Measurements from ENCODE around the gene ATP6V0E2. TPM values are rescaled to one million over a fixed set of nuclear protein-coding genes. Genes with fewer than 3 reads are reported as not detected.

Gene ATP6V0E2
- total RNA-seq, 1 donor from 2014 or later: 16.0 TPM

DNA sequence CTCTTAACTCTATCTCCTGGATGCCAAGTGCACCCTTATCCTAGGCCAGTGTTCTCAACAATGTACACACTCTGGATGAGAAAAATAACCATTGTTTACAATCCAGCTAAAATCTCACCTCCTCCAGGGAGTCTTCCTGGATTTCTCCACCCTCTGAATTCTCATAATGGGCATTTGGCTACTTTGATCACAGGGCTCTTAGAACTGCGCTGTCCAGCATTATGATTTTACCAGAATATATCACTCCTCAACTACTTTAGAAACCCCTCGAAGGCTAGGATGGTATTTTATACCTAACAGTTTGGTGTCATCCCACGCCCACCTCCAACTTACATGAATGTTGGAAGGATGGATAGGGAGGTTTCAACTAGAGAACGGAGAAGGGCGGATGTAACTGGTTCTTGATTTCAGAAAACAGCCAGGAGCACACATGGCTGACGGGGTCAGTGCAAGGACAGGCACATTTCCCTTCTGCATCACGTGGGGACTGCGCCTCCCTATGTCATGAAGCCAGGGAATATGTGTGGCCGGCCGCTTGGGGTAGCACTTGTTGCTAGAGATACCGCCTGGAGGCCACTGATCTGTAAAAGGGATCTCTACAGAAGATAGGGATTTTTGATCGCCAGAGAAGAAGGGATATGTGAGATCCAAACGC is 1.2 kb upstream of the ATP6V0E2 start:
- H3K4me3 Mint-ChIP-seq (ENCODE audit: unreplicated experiment): peak overlapping the region; percentile 89
- Histone ChIP-seq H3K4me3 (ENCODE audit: insufficient read depth, low read depth, low read length) (peak overlapping the region; percentile 77), H3K4me2 (ENCODE audit: low read length) (peak overlapping the region; percentile 98), H2AFZ (ENCODE audit: low read depth, low read length) (peak overlapping the region; percentile 94), H3K9ac (ENCODE audit: low read length) (peak overlapping the region; percentile 87), H4K20me1 (ENCODE audit: insufficient read depth, low read length) (no peaks in the 10 kb centered on the region), H3K9me3 (ENCODE audit: insufficient read depth, low read depth, low read length) (no peaks in the 10 kb centered on the region), H3K79me2 (ENCODE audit: insufficient read depth, low read length) (no peaks in the 10 kb centered on the region), H3K36me3 (ENCODE audit: insufficient read depth, low read length) (no peaks in the 10 kb centered on the region), H3K27ac (ENCODE audit: low read depth, low read length) (peak overlapping the region; percentile 58), H3K27me3 (ENCODE audit: insufficient read depth, low read length) (no peaks in the 10 kb centered on the region), H3K4me1 (ENCODE audit: insufficient read depth, low read length) (peaks cover 10% of the 10 kb centered on the region)
- peak overlapping the region; percentile 66 for H3K27ac Mint-ChIP-seq (ENCODE audit: unreplicated experiment)
- peaks cover 3% of the 10 kb centered on the region for H3K36me3 Mint-ChIP-seq (ENCODE audit: low read depth, unreplicated experiment)
- no peaks in the 10 kb centered on the region for H3K9me3 Mint-ChIP-seq (ENCODE audit: unreplicated experiment)
- DNase-seq (ENCODE audit: low read depth) (peak; percentile 73), FAIRE-seq (peak; percentile 20)
- H3K4me1 Mint-ChIP-seq (ENCODE audit: low read depth, unreplicated experiment): peaks cover 5% of the 10 kb centered on the region
- TF ChIP-seq EZH2 (IDR thresholded peaks at IDR 0.05; ENCODE audit: insufficient read depth, low read length) (no peak), CTCF (IDR thresholded peaks at IDR 0.05; ENCODE audit: insufficient read depth, low read depth, low read length) (peak; percentile 18)
- H3K27me3 Mint-ChIP-seq (ENCODE audit: low read depth, unreplicated experiment): no peaks in the 10 kb centered on the region

DNA sequence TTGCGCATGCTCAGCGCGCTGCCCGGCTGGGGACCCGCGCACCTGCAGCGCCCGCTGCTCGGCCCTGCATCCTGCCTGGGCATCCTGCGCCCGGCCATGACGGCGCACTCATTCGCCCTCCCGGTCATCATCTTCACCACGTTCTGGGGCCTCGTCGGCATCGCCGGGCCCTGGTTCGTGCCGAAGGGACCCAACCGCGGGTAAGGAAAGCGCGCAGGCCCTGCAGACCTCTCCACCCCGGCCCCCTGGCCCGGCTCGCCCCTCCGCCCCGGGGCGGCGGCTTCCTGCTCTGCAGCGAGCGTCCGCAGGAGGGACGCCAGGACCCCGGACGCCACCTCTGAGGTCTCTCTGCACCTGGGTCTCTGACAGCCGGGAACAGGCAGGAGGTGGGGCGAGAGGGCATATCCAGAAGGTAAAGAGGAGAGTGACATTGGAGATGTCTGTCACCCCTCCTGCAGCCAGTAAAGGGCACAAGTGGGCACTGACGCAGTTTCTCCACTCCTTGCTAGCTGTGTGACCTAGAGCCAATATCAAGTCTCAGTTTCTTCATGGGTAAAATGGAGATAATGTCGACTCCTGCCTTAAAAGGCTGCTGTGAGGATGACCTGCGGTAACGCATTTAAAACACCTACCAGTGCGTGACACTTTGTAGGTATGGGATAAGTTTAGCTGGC is 338 bp downstream of the ATP6V0E2 start:
- Mint-ChIP-seq H3K27me3 (ENCODE audit: low read depth, unreplicated experiment) (peaks cover 2% of the 10 kb centered on the region), H3K4me1 (ENCODE audit: low read depth, unreplicated experiment) (peaks cover 5% of the 10 kb centered on the region), H3K27ac (ENCODE audit: unreplicated experiment) (no peak overlapping the region), H3K36me3 (ENCODE audit: low read depth, unreplicated experiment) (peaks cover 3% of the 10 kb centered on the region), H3K9me3 (ENCODE audit: unreplicated experiment) (no peaks in the 10 kb centered on the region), H3K4me3 (ENCODE audit: unreplicated experiment) (peak overlapping the region; percentile 83)
- H3K9me3 ChIP-seq (ENCODE audit: insufficient read depth, low read depth, low read length): no peaks in the 10 kb centered on the region
- FAIRE-seq (no peak), DNase-seq (ENCODE audit: low read depth) (no peak)
- peaks cover 10% of the 10 kb centered on the region for H3K4me1 ChIP-seq (ENCODE audit: insufficient read depth, low read length)
- peak overlapping the region; percentile 77 for H3K4me3 ChIP-seq (ENCODE audit: insufficient read depth, low read depth, low read length)
- peak overlapping the region; percentile 98 for H3K4me2 ChIP-seq (ENCODE audit: low read length)
- peak overlapping the region; percentile 94 for H2AFZ ChIP-seq (ENCODE audit: low read depth, low read length)
- no peak for TF ChIP-seq EZH2 (IDR thresholded peaks at IDR 0.05; ENCODE audit: insufficient read depth, low read length)
- TF ChIP-seq CTCF (IDR thresholded peaks at IDR 0.05; ENCODE audit: insufficient read depth, low read depth, low read length): no peak
- H4K20me1 ChIP-seq (ENCODE audit: insufficient read depth, low read length): no peaks in the 10 kb centered on the region
- H3K79me2 ChIP-seq (ENCODE audit: insufficient read depth, low read length): no peaks in the 10 kb centered on the region
- H3K36me3 ChIP-seq (ENCODE audit: insufficient read depth, low read length): no peaks in the 10 kb centered on the region
- H3K27me3 ChIP-seq (ENCODE audit: insufficient read depth, low read length): no peaks in the 10 kb centered on the region
- peak overlapping the region; percentile 87 for H3K9ac ChIP-seq (ENCODE audit: low read length)
- no peak overlapping the region for H3K27ac ChIP-seq (ENCODE audit: low read depth, low read length)

DNA sequence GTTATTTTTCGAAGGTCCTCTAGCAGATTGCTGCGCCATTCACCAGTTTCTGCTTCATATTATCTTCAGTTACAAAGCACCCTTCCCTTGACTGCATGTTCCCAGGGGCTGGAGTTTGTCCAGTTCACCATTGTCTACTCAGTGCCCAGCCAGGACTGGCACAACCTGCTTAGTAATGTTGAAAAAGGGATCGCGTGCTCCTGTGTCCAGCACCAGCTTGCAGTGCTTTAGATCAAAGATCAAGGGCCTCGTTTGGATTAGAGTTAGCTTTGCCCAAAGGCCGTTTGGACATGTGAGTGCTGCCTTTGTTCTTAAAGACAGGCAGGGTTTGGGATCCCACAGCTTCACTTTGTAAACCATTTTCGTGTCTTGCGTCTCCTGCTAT is 867 bp downstream of the ATP6V0E2 start:
- Histone ChIP-seq H3K4me3 (ENCODE audit: insufficient read depth, low read depth, low read length) (no peak overlapping the region), H3K4me1 (ENCODE audit: insufficient read depth, low read length) (peaks cover 10% of the 10 kb centered on the region), H3K9ac (ENCODE audit: low read length) (no peak overlapping the region), H3K9me3 (ENCODE audit: insufficient read depth, low read depth, low read length) (no peaks in the 10 kb centered on the region), H3K36me3 (ENCODE audit: insufficient read depth, low read length) (no peaks in the 10 kb centered on the region), H3K4me2 (ENCODE audit: low read length) (peak overlapping the region; percentile 98), H4K20me1 (ENCODE audit: insufficient read depth, low read length) (no peaks in the 10 kb centered on the region), H3K79me2 (ENCODE audit: insufficient read depth, low read length) (no peaks in the 10 kb centered on the region), H2AFZ (ENCODE audit: low read depth, low read length) (peak overlapping the region; percentile 94), H3K27me3 (ENCODE audit: insufficient read depth, low read length) (no peaks in the 10 kb centered on the region), H3K27ac (ENCODE audit: low read depth, low read length) (no peak overlapping the region)
- TF ChIP-seq CTCF (IDR thresholded peaks at IDR 0.05; ENCODE audit: insufficient read depth, low read depth, low read length) (no peak), EZH2 (IDR thresholded peaks at IDR 0.05; ENCODE audit: insufficient read depth, low read length) (no peak)
- FAIRE-seq (no peak), DNase-seq (ENCODE audit: low read depth) (no peak)
- Mint-ChIP-seq H3K27me3 (ENCODE audit: low read depth, unreplicated experiment) (peaks cover 2% of the 10 kb centered on the region), H3K36me3 (ENCODE audit: low read depth, unreplicated experiment) (peaks cover 3% of the 10 kb centered on the region), H3K27ac (ENCODE audit: unreplicated experiment) (no peak overlapping the region), H3K4me3 (ENCODE audit: unreplicated experiment) (peak overlapping the region; percentile 72), H3K9me3 (ENCODE audit: unreplicated experiment) (no peaks in the 10 kb centered on the region), H3K4me1 (ENCODE audit: low read depth, unreplicated experiment) (peaks cover 3% of the 10 kb centered on the region)

Measured in astrocyte (in vitro differentiated cells and primary cell).